ENCODE data around the gene CACNB2.
"Not testable (repeated sequence)": the region's sequence is repeated elsewhere in the genome, so short reads cannot be mapped to it uniquely, and the experiment has no call there.

CACNB2 gene

DNA sequence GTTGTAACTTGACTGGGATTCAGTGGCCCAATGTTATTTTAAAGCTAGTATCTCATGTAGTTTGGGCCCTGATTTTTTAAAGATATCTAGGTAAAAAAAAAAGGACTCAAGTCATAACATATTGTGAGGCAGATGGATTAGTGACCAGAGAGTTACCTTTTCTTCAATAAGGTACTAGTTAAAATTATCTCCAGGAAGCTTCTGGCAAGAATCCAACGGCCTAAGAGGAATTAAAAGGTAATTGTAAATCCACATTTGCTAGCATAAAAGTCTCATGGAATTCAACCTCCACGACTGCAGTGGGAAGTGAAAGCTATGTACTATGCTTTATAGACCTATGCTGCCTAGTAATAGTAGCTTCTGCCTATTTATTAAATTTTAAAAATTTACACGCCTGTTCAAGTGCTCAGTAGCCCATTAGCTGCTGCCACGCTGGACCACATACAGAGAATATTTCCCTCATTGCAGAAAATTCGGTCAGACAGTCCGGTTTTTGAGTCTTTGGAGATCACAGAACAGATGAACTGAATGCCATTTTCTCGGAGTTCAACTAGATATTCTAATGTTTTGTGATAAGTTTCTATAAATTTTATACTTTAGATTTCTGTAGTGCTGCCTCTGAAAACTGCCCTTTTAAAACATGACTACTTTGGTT lies 392.8 kb downstream of the CACNB2 start:
- no peak for DNase-seq

- DNase-seq, result no peak
Observed at GRCh38 chr10:18533896-18534295, 393.7 kb downstream of the CACNB2 start.

- DNase-seq, result no peak
Observed at GRCh38 chr10:18539335-18539734, 399.1 kb downstream of the CACNB2 start.

DNA sequence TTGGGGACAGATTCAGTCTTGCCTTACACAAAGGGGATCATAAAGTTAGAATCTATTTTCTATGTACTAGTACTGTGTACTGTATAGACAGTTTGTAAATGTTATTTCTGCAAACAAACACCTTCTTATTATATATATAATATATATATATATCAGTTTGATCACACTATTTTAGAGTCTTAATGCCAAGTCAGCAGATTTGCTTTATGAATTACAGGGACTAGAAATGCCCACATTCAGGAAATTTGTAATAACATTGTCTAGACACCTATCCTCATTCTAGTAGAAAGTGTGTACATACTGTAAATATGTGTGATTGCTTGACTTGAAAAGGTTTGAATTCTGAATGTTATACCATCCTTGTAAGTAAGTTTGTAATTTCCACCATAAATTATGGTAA lies 400.0 kb downstream of the CACNB2 start:
- no peak for DNase-seq

DNA sequence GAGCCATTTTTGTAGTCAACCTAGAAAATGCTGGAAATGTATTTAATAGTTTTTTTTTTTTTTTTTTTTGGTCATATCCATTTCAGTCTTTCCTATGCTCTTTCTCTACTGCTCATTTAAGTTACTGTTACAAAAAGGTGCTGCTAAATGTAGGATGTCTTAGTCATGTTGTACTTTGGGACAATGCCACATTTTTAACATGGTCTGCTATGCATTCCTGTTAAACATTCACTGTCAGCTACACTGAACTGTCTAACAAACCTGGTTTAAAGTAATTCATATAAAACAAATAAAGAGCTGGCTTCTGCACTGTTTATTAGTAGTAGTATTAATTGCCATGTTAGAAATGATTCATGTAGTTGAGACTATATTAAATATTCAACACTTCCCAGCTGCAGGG lies 402.6 kb downstream of the CACNB2 start:
- DNase-seq, result no peak

DNA sequence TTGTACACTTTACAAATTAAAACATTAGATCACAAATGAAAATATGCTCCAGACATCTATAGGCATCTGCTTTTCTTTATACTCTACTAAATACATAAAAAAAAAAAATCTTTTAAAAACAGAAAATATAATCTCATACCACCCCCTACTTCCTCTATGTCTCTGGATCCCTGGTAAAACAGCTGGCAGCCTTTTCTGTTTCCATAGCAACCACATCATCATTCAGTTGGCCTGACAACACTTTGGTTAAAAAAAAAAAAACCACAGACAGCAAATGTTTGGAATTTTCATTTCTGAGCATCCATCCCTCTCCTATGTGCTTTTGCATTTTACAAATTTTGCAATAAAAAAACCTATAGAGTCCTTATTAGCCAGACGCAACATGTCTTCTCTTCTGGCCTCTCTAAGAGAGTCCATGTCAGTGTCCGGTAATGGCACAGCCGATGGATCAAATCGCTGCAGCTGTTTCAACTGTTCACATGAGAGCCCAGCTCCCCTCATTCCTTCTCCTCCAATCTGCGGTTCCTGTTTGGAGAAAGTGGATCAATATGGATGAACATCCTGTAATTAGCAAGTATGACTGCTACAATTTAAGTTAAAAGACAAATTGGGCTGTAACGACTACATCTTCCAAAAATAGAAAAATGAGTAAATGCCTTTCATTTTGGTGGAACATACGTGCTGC lies 405.5 kb downstream of the CACNB2 start:
- DNase-seq, result no peak

GRCh38 chr10:18549105-18549504 lies 408.9 kb downstream of the CACNB2 start:
- no peak for DNase-seq

DNA sequence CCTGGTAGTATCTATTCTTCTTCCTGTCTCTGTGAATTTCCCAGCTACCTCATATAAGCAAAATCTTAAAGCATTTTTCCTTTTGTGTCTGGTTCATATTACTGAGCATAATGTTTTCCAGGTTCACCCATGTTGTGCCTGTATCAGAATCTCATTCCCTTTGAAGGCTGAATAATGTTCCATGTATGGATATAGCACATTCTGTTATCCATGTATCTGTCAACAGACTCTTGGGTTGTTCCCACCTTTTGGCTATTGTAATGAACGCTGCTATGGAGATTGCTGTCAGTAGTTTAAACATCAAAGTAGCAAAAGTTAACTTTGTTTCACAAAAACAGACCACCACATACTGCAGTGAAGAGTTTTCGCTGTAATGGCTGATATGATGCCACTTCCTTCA lies 411.2 kb downstream of the CACNB2 start:
- DNase-seq, result no peak

DNA sequence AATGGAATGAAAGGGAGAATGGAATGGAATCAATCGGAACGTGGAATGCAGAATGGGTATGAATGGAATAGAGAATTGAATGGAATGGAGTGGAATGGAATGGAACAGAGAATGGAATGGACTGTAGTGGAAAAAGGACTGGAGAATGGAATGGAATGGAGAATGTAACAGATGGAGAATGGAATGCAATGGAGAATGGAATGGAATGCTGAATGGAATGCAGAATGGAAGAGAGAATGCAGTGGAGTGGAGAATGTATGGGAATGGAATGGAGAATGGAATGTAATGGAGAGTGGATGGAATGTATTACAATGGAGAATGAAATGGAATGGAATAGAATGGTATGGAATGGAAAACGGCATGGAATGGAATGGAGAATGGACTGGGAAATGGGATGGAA lies 414.3 kb downstream of the CACNB2 start:
- DNase-seq, result no peak

DNA sequence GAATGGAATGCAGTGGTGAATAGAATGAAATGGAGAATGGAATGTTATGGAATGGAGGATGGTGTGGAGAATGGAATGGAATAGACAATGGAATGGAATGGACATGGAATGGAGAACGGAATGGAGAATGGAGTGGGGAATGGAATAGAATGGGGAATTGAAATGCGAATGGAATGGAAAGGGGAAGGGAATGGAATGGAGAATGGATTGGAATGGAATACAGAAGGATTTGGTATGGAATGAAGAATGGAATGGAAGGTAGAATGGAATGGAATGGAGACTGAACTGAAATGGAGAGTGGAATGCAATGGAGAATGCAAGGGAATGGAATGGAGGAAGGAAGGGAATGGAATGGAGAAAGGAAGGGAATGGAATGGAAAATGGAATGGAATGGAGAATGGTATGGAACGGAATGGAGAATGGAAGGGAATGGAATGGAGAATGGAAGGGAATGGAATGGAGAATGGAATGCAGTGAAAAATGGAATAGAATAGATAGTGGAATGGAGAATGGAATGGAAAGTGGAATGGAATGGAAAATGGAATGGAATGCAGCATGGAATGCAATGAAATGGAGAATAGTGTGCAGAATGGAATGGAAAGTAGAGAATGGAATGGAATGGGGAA lies 416.4 kb downstream of the CACNB2 start:
- DNase-seq, result no peak

GRCh38 chr10:18557960-18558359 lies 417.7 kb downstream of the CACNB2 start:
- DNase-seq, result no peak

DNA sequence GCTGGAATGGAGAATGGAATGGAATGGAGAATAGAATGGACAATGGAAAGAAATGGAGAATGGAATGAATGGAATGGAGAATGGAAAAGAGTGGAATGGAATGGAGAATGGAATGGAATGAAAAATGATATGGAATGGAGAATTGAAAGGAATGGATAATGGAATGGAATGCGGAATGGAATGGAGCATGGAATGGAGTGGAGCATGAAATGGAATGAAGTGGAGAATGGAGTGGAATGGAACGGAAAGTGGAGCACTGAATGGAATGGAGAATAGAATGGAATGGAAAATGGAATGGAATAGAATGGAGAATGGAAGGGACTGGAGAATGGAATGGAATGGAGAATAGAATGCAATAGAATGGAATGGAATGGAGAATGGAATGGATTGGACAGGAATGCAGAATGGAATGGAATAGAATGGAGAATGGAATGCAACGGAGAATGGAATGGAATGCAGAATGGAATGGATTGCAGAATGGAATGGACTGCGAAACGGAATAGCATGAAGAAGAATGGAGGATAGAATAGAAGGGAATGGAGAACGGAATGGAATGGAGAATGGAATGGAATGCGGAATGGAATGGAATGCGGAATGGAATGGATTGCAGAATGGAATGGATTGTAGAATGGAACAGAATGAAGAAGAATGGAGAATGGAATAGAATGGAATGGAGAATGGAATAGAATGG lies 421.8 kb downstream of the CACNB2 start:
- no peak for DNase-seq

GRCh38 chr10:18563003-18563726 lies 422.9 kb downstream of the CACNB2 start:
- no peak for DNase-seq

DNA sequence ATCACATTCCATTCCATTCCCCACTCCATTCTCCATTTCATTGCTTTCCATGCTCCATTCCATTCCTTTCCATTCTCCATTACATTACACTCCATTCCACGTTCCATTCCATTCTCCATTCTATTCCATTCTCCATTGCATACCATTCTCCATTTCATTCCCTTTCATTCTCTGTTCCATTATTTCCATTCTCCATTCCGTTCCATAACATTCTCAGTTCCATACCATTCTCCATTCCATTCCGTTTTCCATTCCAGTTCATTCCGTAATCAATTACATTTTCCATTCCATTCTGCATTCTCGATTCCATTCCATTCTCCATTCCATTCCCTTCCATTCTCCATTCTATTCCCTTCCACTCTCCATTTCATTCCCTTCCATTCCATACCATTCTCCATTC lies 424.8 kb downstream of the CACNB2 start:
- DNase-seq, result no peak

DNA sequence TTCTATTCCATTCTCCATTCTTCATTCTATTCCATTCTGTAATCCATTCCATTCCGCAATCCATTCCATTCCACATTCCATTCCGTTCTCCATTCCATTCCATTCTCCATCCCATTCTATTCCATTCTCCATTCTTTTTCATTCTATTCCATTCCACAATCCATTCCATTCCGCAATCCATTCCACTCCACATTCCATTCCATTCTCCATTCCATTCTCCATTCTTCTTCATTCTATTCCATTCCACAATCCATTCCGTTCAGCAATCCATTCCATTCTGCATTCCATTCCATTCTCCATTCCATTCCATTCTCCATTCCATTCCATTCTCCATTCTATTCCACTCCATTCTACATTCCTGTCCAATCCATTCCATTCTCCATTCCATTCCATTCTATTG lies 426.0 kb downstream of the CACNB2 start:
- DNase-seq, result no peak

DNA sequence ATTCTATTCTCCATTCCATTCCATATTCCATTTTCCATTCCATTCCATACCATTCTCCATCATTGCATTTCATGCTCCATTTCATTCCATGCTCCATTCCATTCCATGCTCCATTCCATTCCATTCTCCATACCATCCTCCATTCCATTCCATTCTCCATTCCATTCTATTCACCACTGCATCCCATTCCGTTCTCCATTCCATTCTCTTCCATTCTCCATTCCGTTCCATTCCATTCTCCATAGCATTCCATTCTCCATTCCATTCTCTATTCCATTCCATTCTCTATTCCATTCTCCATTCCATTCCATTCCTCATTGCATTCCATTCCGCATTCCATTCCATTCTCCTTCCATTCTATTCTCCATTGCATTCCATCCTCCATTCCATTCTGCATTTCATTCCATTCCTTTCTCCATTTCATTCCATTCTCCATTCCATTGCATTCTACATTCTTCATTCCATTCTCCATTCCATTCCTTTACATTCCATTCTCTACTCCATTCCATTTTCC lies 427.2 kb downstream of the CACNB2 start:
- no peak for DNase-seq

GRCh38 chr10:18570386-18570785 lies 430.2 kb downstream of the CACNB2 start:
- not testable (repeated sequence) for DNase-seq

GRCh38 chr10:18571076-18571475 lies 430.9 kb downstream of the CACNB2 start:
- no peak for DNase-seq

- no peak for DNase-seq
Observed at GRCh38 chr10:18571780-18572179, 431.6 kb downstream of the CACNB2 start.

- DNase-seq, result no peak
Observed at GRCh38 chr10:18572959-18573561, 432.8 kb downstream of the CACNB2 start.

- no peak for DNase-seq
Observed at GRCh38 chr10:18576586-18576985, 436.4 kb downstream of the CACNB2 start.
